GM19397 (cell line): ENCODE data around the gene GGTLC2.
"Not testable (repeated sequence)": the region's sequence is repeated elsewhere in the genome, so short reads cannot be mapped to it uniquely, and the experiment has no call there.

Experiments
- ATAC-seq: cut with Tn5 transposase; IDR thresholded peaks from one replicate; pipeline ENCODE4 v1.9.1; 2021; ENCODE audit warnings: mild to moderate bottlenecking, moderate library complexity; ENCODE audit not compliant: unreplicated experiment

Gene GGTLC2

GRCh38 chr22:22636260-22636659, 8.2 kb upstream of the GGTLC2 start:
- not testable (repeated sequence) for ATAC-seq

- ATAC-seq: not testable (repeated sequence)
Observed at GRCh38 chr22:22638313-22638712, 6.1 kb upstream of the GGTLC2 start.

- not testable (repeated sequence) for ATAC-seq
Observed at GRCh38 chr22:22642255-22642654, 2.2 kb upstream of the GGTLC2 start.

GRCh38 chr22:22645969-22646368, 1.6 kb downstream of the GGTLC2 start:
- ATAC-seq: not testable (repeated sequence)

- not testable (repeated sequence) for ATAC-seq
Observed at GRCh38 chr22:22647952-22648351, 3.5 kb downstream of the GGTLC2 start.

- not testable (repeated sequence) for ATAC-seq
Observed at GRCh38 chr22:22648863-22649536, 4.6 kb downstream of the GGTLC2 start.

- ATAC-seq: not testable (repeated sequence)
Observed at GRCh38 chr22:22649761-22650160, 5.3 kb downstream of the GGTLC2 start.

- ATAC-seq: not testable (repeated sequence)
Observed at GRCh38 chr22:22650398-22650797, 6.0 kb downstream of the GGTLC2 start.

- not testable (repeated sequence) for ATAC-seq
Observed at GRCh38 chr22:22650803-22651515, 6.5 kb downstream of the GGTLC2 start.

- ATAC-seq: not testable (repeated sequence)
Observed at GRCh38 chr22:22651593-22651992, 7.2 kb downstream of the GGTLC2 start.

GRCh38 chr22:22652102-22652501, 7.7 kb downstream of the GGTLC2 start:
- not testable (repeated sequence) for ATAC-seq

GRCh38 chr22:22652573-22652972, 8.2 kb downstream of the GGTLC2 start:
- not testable (repeated sequence) for ATAC-seq

- ATAC-seq: not testable (repeated sequence)
Observed at GRCh38 chr22:22653677-22654381, 9.4 kb downstream of the GGTLC2 start.

GRCh38 chr22:22655452-22656290, 11.3 kb downstream of the GGTLC2 start:
- ATAC-seq: no peak

- no peak for ATAC-seq
Observed at GRCh38 chr22:22657712-22658111, 13.3 kb downstream of the GGTLC2 start.

- no peak for ATAC-seq
Observed at GRCh38 chr22:22661275-22661674, 16.9 kb downstream of the GGTLC2 start.

- ATAC-seq: no peak
Observed at GRCh38 chr22:22662095-22662494, 17.7 kb downstream of the GGTLC2 start.

- no peak for ATAC-seq
Observed at GRCh38 chr22:22663861-22664800, 19.7 kb downstream of the GGTLC2 start.

GRCh38 chr22:22666307-22667091, 22.1 kb downstream of the GGTLC2 start:
- no peak for ATAC-seq
